ENCODE results near the gene RERE.
A peak's percentile ranks its signal among the peaks of the same experiment; 100 is the strongest.

Gene RERE

GRCh38 chr1:8423269-8423691 lies 394.2 kb downstream of the RERE start:
- TF ChIP-seq CTCF (IDR thresholded peaks at IDR 0.05; ENCODE audit: extremely low read depth, insufficient read depth, missing control alignments), result no peak
- DNase-seq (ENCODE audit: low spot score), result peak; percentile 59
- in situ Hi-C loops (cut with MboI; ENCODE audit: low pct_unique_long_range_greater_than_20kb, low sequenced_read_pairs, unreplicated experiment), result no loop called here

GRCh38 chr1:8422510-8423268 lies 394.8 kb downstream of the RERE start:
- no peak for TF ChIP-seq CTCF (IDR thresholded peaks at IDR 0.05; ENCODE audit: extremely low read depth, insufficient read depth, missing control alignments)
- in situ Hi-C loops (cut with MboI; ENCODE audit: low pct_unique_long_range_greater_than_20kb, low sequenced_read_pairs, unreplicated experiment), result no loop called here
- no peak for DNase-seq (ENCODE audit: low spot score)

- no peak for DNase-seq (ENCODE audit: low spot score)
- in situ Hi-C loops (cut with MboI; ENCODE audit: low pct_unique_long_range_greater_than_20kb, low sequenced_read_pairs, unreplicated experiment), result no loop called here
- TF ChIP-seq CTCF (IDR thresholded peaks at IDR 0.05; ENCODE audit: extremely low read depth, insufficient read depth, missing control alignments), result no peak
These were observed 395.7 kb downstream of the RERE start for GRCh38 chr1:8421721-8422120.

- no peak for DNase-seq (ENCODE audit: low spot score)
- no peak for TF ChIP-seq CTCF (IDR thresholded peaks at IDR 0.05; ENCODE audit: extremely low read depth, insufficient read depth, missing control alignments)
- in situ Hi-C loops (cut with MboI; ENCODE audit: low pct_unique_long_range_greater_than_20kb, low sequenced_read_pairs, unreplicated experiment), result no loop called here
These were observed 397.1 kb downstream of the RERE start for GRCh38 chr1:8420318-8420717.

- TF ChIP-seq CTCF (IDR thresholded peaks at IDR 0.05; ENCODE audit: extremely low read depth, insufficient read depth, missing control alignments), result no peak
- in situ Hi-C loops (cut with MboI; ENCODE audit: low pct_unique_long_range_greater_than_20kb, low sequenced_read_pairs, unreplicated experiment), result no loop called here
- no peak for DNase-seq (ENCODE audit: low spot score)
These were observed 397.6 kb downstream of the RERE start for GRCh38 chr1:8419861-8420260.

GRCh38 chr1:8419172-8419571 lies 398.3 kb downstream of the RERE start:
- in situ Hi-C loops (cut with MboI; ENCODE audit: low pct_unique_long_range_greater_than_20kb, low sequenced_read_pairs, unreplicated experiment), result no loop called here
- no peak for TF ChIP-seq CTCF (IDR thresholded peaks at IDR 0.05; ENCODE audit: extremely low read depth, insufficient read depth, missing control alignments)
- DNase-seq (ENCODE audit: low spot score), result no peak

Data from GM13977 (cell line).